Parathyroid adenoma (tissue), 2 donors: ENCODE measurements around the gene DNAI1.

Experiments
- H2AFZ ChIP-seq: fragments of 300-600 bp; sonication (generic); one replicate; pipeline ENCODE4 v1.7.0; 2017; ENCODE audit warnings: antibody characterized with exemption, mild to moderate bottlenecking
- H3K27ac ChIP-seq: fragments of 300-600 bp; sonication (generic); one replicate; pipeline ENCODE4 v1.7.0; 2017
- H3K27me3 ChIP-seq: fragments of 300-600 bp; sonication (generic); one replicate; pipeline ENCODE4 v1.7.0; 2017; ENCODE audit warnings: low read length; ENCODE audit not compliant: control insufficient read depth, insufficient read depth
- H3K36me3 ChIP-seq: fragments of 300-600 bp; sonication (generic); one replicate; pipeline ENCODE4 v1.7.0; 2017; ENCODE audit warnings: low read length; ENCODE audit not compliant: control insufficient read depth, insufficient read depth
- H3K4me1 ChIP-seq: fragments of 300-600 bp; sonication (generic); one replicate; pipeline ENCODE4 v1.7.0; 2017; ENCODE audit warnings: control low read depth
- H3K4me2 ChIP-seq: fragments of 300-600 bp; sonication (generic); one replicate; pipeline ENCODE4 v1.7.0; 2017; ENCODE audit warnings: low read length
- H3K4me3 ChIP-seq: fragments of 300-600 bp; sonication (generic); one replicate; pipeline ENCODE4 v1.7.0; 2017; ENCODE audit warnings: low read depth, low read length
- H3K79me2 ChIP-seq: fragments of 300-600 bp; sonication (generic); one replicate; pipeline ENCODE4 v1.7.0; 2017; ENCODE audit warnings: control low read depth
- H3K9ac ChIP-seq: fragments of 300-600 bp; sonication (generic); one replicate; pipeline ENCODE4 v1.7.0; 2017; ENCODE audit warnings: mild to moderate bottlenecking
- H3K9me3 ChIP-seq: fragments of 300-600 bp; sonication (generic); one replicate; pipeline ENCODE4 v1.7.0; 2017; ENCODE audit warnings: low read length; ENCODE audit not compliant: control insufficient read depth
- TF ChIP-seq, protein P1 (sequence below): fragments of 300-600 bp; sonication (generic); IDR thresholded peaks from one replicate; pipeline ENCODE4 v1.7.0; 2017; ENCODE audit warnings: antibody characterized with exemption, mild to moderate bottlenecking
- donor health status: primary hyperparathyroidism.

DNAI1 gene

DNA sequence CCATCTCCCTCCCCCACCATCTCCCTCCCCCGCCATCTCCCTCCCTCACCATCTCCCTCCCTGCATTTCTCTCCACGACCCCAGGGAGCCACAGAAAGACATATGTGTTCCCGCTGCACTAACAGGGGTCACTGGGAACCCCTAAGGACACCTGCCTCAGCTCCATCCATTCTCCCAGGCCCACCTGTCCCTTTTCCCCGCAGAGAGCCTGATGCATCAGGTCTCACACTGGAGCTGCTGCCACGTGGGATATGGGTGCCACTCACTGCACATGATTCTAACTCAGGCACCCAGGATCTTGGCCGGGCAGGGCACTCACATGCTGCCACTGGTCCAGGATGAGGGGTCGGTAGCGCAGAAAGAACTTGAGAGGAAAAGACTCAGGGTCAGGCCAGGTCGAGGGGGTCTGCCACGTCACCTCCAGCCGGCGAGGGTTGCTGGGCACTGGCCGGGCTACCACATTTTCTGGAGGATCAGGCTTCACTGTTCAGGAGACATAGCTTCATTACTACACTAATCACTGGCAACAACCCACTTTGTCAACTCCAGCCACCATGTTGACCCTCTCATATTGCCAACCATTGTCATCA lies 97.4 kb downstream of the DNAI1 start:
- Histone ChIP-seq H3K9ac (no peak overlapping the region), H3K4me1 (peaks cover 22% of the 10 kb centered on the region), H3K9me3 (no peaks in the 10 kb centered on the region), H3K27ac (no peak overlapping the region), H3K79me2 (no peaks in the 10 kb centered on the region), H3K36me3 (no peaks in the 10 kb centered on the region), H3K27me3 (no peaks in the 10 kb centered on the region), H3K4me3 (no peak overlapping the region), H3K4me2 (no peak overlapping the region), H2AFZ (no peak overlapping the region)
- TF ChIP-seq, protein P1, sequence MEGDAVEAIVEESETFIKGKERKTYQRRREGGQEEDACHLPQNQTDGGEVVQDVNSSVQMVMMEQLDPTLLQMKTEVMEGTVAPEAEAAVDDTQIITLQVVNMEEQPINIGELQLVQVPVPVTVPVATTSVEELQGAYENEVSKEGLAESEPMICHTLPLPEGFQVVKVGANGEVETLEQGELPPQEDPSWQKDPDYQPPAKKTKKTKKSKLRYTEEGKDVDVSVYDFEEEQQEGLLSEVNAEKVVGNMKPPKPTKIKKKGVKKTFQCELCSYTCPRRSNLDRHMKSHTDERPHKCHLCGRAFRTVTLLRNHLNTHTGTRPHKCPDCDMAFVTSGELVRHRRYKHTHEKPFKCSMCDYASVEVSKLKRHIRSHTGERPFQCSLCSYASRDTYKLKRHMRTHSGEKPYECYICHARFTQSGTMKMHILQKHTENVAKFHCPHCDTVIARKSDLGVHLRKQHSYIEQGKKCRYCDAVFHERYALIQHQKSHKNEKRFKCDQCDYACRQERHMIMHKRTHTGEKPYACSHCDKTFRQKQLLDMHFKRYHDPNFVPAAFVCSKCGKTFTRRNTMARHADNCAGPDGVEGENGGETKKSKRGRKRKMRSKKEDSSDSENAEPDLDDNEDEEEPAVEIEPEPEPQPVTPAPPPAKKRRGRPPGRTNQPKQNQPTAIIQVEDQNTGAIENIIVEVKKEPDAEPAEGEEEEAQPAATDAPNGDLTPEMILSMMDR: no peak

DNA sequence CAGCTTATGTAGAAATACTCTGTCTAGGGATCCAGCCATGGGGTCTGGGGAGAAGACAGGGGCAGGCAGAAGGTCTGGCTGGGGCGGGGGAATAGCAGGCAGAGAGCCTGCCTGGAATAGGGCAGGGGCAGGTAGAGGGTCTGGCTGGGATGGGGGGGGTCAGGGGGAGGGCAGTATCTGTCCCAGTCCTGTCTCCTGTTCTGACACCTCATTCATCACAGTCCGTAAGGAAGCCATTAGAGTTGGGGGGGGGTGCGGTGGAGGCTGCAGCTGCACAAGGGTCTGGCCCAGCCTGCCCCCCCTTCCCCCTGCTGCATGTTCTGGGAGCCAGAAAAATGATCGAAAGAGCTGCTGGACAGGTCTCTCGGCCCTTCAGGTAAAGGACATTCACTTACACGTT lies 98.3 kb downstream of the DNAI1 start:
- Histone ChIP-seq H3K9ac (no peak overlapping the region), H3K79me2 (no peaks in the 10 kb centered on the region), H3K27ac (no peak overlapping the region), H2AFZ (no peak overlapping the region), H3K36me3 (no peaks in the 10 kb centered on the region), H3K4me3 (no peak overlapping the region), H3K4me1 (peaks cover 22% of the 10 kb centered on the region), H3K27me3 (no peaks in the 10 kb centered on the region), H3K9me3 (no peaks in the 10 kb centered on the region), H3K4me2 (no peak overlapping the region)
- TF ChIP-seq, protein P1: no peak

DNA sequence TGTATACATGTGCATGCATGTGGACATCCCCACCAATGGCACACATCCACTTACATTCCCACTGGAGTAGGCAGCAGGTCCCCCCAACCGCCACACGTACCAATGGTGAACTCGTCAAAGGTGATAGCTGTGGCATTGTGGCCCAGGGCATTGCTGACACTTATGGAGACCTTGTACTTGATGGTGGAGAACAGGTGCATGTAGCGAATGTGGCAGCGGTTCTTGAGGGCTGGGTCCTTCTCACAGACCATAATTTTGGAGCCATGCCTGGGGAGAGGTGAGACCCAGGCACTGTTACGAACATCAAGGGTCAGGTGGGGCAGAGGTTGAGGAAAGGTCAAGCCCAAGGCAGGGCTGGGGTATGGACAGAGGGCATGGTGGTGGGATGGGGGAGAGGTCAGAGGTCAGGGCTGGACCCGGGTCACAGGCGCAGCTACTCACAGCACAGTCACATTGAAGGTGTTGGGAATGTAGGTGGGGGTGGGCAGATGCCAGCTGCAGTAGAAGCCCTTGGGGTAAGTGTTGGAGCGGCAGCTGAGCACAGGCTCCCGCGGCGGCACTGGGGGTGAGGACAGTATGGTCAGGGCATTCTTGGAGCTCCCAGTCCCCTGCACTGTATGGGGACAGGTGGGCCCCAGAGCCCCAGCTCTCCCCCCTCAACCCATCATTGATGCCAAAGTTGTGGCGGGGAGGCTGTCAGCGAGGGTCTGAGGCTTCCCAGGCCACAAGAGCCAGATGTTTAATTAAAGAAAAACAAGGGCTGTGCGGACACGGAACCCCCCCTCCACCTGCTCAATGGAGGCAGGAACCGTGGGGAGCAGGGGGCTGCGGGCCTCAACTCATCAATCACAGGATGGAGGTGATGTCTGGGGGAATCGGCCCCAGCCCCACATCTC lies 99.1 kb downstream of the DNAI1 start:
- H3K4me3 ChIP-seq: no peak overlapping the region
- no peaks in the 10 kb centered on the region for H3K27me3 ChIP-seq
- TF ChIP-seq, protein P1: no peak
- H3K9me3 ChIP-seq: no peaks in the 10 kb centered on the region
- H3K4me2 ChIP-seq: no peak overlapping the region
- H2AFZ ChIP-seq: no peak overlapping the region
- H3K27ac ChIP-seq: no peak overlapping the region
- H3K9ac ChIP-seq: no peak overlapping the region
- H3K36me3 ChIP-seq: no peaks in the 10 kb centered on the region
- peaks cover 19% of the 10 kb centered on the region for H3K4me1 ChIP-seq
- H3K79me2 ChIP-seq: no peaks in the 10 kb centered on the region

DNA sequence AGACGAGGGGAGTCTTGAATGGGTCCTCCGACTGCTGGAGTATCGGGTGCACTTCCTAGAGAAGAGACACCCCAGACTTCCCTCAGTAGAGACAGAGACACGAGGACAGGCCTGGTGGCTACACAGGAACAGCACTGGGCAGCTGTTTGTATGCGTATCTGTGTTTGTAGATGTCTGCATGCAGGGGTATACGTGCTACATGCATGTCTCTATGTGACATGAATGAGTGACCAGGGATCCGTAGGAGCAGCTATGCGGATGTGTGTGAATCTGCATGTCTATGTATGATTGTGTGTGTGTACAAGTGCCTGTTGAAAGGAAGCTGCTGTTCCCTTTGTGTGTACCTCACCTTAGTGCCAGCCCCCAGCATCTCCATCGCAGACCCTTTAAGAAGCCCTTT lies 99.8 kb downstream of the DNAI1 start:
- Histone ChIP-seq H3K9ac (no peak overlapping the region), H3K36me3 (no peaks in the 10 kb centered on the region), H3K4me1 (peaks cover 17% of the 10 kb centered on the region), H3K27ac (peak overlapping the region; percentile 72), H3K4me2 (no peak overlapping the region), H3K27me3 (no peaks in the 10 kb centered on the region), H3K4me3 (no peak overlapping the region), H2AFZ (no peak overlapping the region), H3K9me3 (no peaks in the 10 kb centered on the region), H3K79me2 (no peaks in the 10 kb centered on the region)
- TF ChIP-seq, protein P1: no peak
